ENCODE measurements around the gene MAGI1. TPM values are rescaled to one million over a fixed set of nuclear protein-coding genes. Genes with fewer than 3 reads are reported as not detected.

The MAGI1 gene
- total RNA-seq, 6 donors from 2014 or later = 33.0 to 72.9 (median 62.4) TPM

GRCh38 chr3:65888980-65889706 is 149.6 kb downstream of the MAGI1 start:
- WGBS, 2 donors = 78 to 79% methylated on average over 4 of the region's 4 CpGs

GRCh38 chr3:65888196-65888595 is 150.5 kb downstream of the MAGI1 start:
- no peak overlapping the region for H3K4me3 ChIP-seq
- ATAC-seq (ENCODE audit: low FRiP score in 2 of 2) = no peak
- peaks cover 3 to 8% (median 4%) of the 10 kb centered on the region in 4 donors for H3K4me1 ChIP-seq
- DNase-seq = no peak
- H3K27me3 ChIP-seq = no peaks in the 10 kb centered on the region
- TF ChIP-seq POLR2AphosphoS5 (IDR thresholded peaks at IDR 0.05) (no peak), POLR2A (IDR thresholded peaks at IDR 0.05) (no peak), CTCF (IDR thresholded peaks at IDR 0.05) (no peak)
- no peak overlapping the region for H3K27ac ChIP-seq
- 83 to 94% methylated on average over 1 of the region's 1 CpG for WGBS, 2 donors
- no peaks in the 10 kb centered on the region for H3K9me3 ChIP-seq
- no peaks in the 10 kb centered on the region for H3K36me3 ChIP-seq

More at GRCh38 chr3:65888980-65889706, 149.6 kb downstream of the MAGI1 start:
- Histone ChIP-seq H3K9me3 (no peaks in the 10 kb centered on the region), H3K4me3 (no peak overlapping the region), H3K4me1 (peaks cover 0 to 2% (median 0%) of the 10 kb centered on the region in 4 donors), H3K27ac (no peak overlapping the region), H3K27me3 (no peaks in the 10 kb centered on the region), H3K36me3 (no peaks in the 10 kb centered on the region)
- ATAC-seq (ENCODE audit: low FRiP score in 2 of 2) = peak; percentile 40 to 83
- DNase-seq = no peak
- no peak for TF ChIP-seq EP300 (IDR thresholded peaks at IDR 0.05)
- no peak for TF ChIP-seq POLR2AphosphoS5 (IDR thresholded peaks at IDR 0.05)
- no peak for TF ChIP-seq POLR2A (IDR thresholded peaks at IDR 0.05)
- TF ChIP-seq CTCF (IDR thresholded peaks at IDR 0.05) = no peak

GRCh38 chr3:65886391-65886790 is 152.3 kb downstream of the MAGI1 start:
- Histone ChIP-seq H3K27me3 (no peaks in the 10 kb centered on the region), H3K4me3 (no peak overlapping the region), H3K36me3 (no peaks in the 10 kb centered on the region), H3K9me3 (no peaks in the 10 kb centered on the region), H3K4me1 (peaks cover 8 to 23% (median 14%) of the 10 kb centered on the region in 4 donors), H3K27ac (no peak overlapping the region)
- 74 to 93% methylated on average over 5 of the region's 5 CpGs for WGBS, 2 donors
- no peak for DNase-seq
- no peak for ATAC-seq (ENCODE audit: low FRiP score in 2 of 2)
- TF ChIP-seq POLR2AphosphoS5 (IDR thresholded peaks at IDR 0.05) (no peak), EP300 (IDR thresholded peaks at IDR 0.05) (no peak), CTCF (IDR thresholded peaks at IDR 0.05) (no peak), POLR2A (IDR thresholded peaks at IDR 0.05) (no peak)

- H3K36me3 ChIP-seq = no peaks in the 10 kb centered on the region
- no peaks in the 10 kb centered on the region for H3K9me3 ChIP-seq
- no peak for DNase-seq
- H3K4me1 ChIP-seq = peaks cover 8 to 29% (median 17%) of the 10 kb centered on the region in 4 donors
- no peak overlapping the region for H3K27ac ChIP-seq
- WGBS, 2 donors = 55 to 67% methylated on average over 4 of the region's 4 CpGs
- no peak overlapping the region for H3K4me3 ChIP-seq
- no peak for ATAC-seq (ENCODE audit: low FRiP score in 2 of 2)
- TF ChIP-seq CTCF (IDR thresholded peaks at IDR 0.05) = no peak
- no peak for TF ChIP-seq POLR2A (IDR thresholded peaks at IDR 0.05)
- H3K27me3 ChIP-seq = no peaks in the 10 kb centered on the region
These were observed 154.6 kb downstream of the MAGI1 start for GRCh38 chr3:65884071-65884470.

GRCh38 chr3:65883613-65884012 is 155.1 kb downstream of the MAGI1 start:
- no peaks in the 10 kb centered on the region for H3K36me3 ChIP-seq
- no peak overlapping the region for H3K4me3 ChIP-seq
- WGBS, 2 donors = 21 to 35% methylated on average over 3 of the region's 3 CpGs
- peak overlapping the region in 2 of 4 donors; percentile 30 for H3K27ac ChIP-seq
- TF ChIP-seq EP300 (IDR thresholded peaks at IDR 0.05) = no peak
- no peak for TF ChIP-seq POLR2A (IDR thresholded peaks at IDR 0.05)
- no peak for TF ChIP-seq CTCF (IDR thresholded peaks at IDR 0.05)
- TF ChIP-seq POLR2AphosphoS5 (IDR thresholded peaks at IDR 0.05) = peak in 1 of 2 donors; percentile 27
- H3K4me1 ChIP-seq = peaks cover 8 to 29% (median 17%) of the 10 kb centered on the region in 4 donors
- no peaks in the 10 kb centered on the region for H3K27me3 ChIP-seq
- no peaks in the 10 kb centered on the region for H3K9me3 ChIP-seq
- ATAC-seq (ENCODE audit: low FRiP score in 2 of 2) = no peak
- DNase-seq = no peak
